Measurements from ENCODE around the gene TNNI2.

DNA sequence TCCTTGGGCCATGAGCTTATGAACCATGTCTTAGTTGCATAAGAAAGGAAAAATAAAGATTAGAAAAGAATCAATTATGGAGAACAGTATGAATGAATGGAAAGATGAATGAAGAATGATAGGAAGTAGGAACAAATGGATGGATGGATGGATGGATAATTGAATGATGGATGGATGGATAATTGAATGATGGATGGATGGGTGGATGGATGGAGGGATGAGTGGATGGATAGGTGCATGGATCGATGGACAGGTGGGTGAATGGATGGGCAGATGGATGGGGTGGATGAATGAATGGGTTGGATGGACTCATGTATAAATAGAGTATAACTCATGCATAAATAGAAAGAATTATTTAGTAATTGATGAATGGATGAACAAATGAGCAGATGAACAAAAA is 21.3 kb downstream of the TNNI2 start:
- TF ChIP-seq POLR2AphosphoS5 (IDR thresholded peaks at IDR 0.05; ENCODE audit: borderline replicate concordance, low read depth, low read length), result no peak
- no peak for TF ChIP-seq EZH2 (IDR thresholded peaks at IDR 0.05)
- no peak for TF ChIP-seq FOXP2 (optimal IDR thresholded peaks at IDR 0.05; ENCODE audit: control extremely low read depth, extremely low read length, insufficient read depth)
